Prostate gland (tissue), 2 donors: ENCODE data around the gene GNAI3. TPM values are rescaled to one million over a fixed set of nuclear protein-coding genes. Genes with fewer than 3 reads are reported as not detected.

Source experiments
- DNase-seq: peaks from one replicate; pipeline ENCODE4 v3.0.0-alpha.2; 2019; ENCODE audit warnings: low spot score
- H3K27ac ChIP-seq, 2 donors: fragments of 200-600 bp; sonication (generic); 2 replicates each; pipeline ENCODE4 v1.5.1; 2017 to 2019
- H3K27me3 ChIP-seq: fragments of 200-600 bp; sonication (generic); replicated peaks from 2 replicates; pipeline ENCODE4 v1.5.1; 2019; ENCODE audit not compliant: insufficient read depth
- H3K36me3 ChIP-seq, 2 donors: fragments of 200-600 bp; sonication (generic); 1 replicate in 1 of 2; 2 replicates in 1 of 2; pipeline versions ENCODE4 v1.5.1 to v1.8.1; 2017 to 2019
- H3K4me1 ChIP-seq: fragments of 200-600 bp; sonication (generic); replicated peaks from 2 replicates; pipeline ENCODE4 v1.5.1; 2019
- H3K4me3 ChIP-seq, 2 donors: fragments of 200-600 bp; sonication (generic); 2 replicates each; pipeline ENCODE4 v1.5.1; 2017 to 2019
- H3K9me3 ChIP-seq: fragments of 200-600 bp; sonication (generic); 2 replicates; pipeline ENCODE4 v1.5.1; 2017
- POLR2A ChIP-seq: fragments of 450-650 bp; IDR thresholded peaks from one replicate; pipeline ENCODE4 v1.6.1; 2016; ENCODE audit warnings: antibody characterized with exemption, mild to moderate bottlenecking
- POLR2AphosphoS5 ChIP-seq: sonication (generic); formaldehyde crosslinking; IDR thresholded peaks from one replicate; pipeline ENCODE4 v1.6.1; 2017; ENCODE audit warnings: antibody characterized with exemption
- WGBS: methylation state at CpG from one replicate; pipeline ENCODE4 v1.1.5; 2018; 5-methylcytosine and 5-hydroxymethylcytosine counted together
- intact Hi-C: fragments of 100-400 bp; cut with DNase I; formaldehyde crosslinking; loops from one replicate; pipeline ENCODE4 v1.14.2; 2022
- total RNA-seq, 2 donors: library from RNA; depleted of rRNA; stranded (reverse); fragments of >200 nt; gene quantifications; one replicate each; pipeline ENCODE4 v1.1.0, GENCODE V29; 2016
- TF ChIP-seq, protein P1 (sequence below), 4 experiments: fragments of 200-600 bp in 2 of 4; fragments of 450-650 bp in 2 of 4; sonication (generic) in 2 of 4; IDR thresholded peaks; 1 replicate in 3 of 4; 2 replicates in 1 of 4; pipeline ENCODE4 v1.5.1; 2016 to 2019; ENCODE audit warnings: antibody characterized with exemption in 4 of 4, mild to moderate bottlenecking in 2 of 4, moderate library complexity in 2 of 4

The GNAI3 gene
- total RNA-seq, 2 donors from 2014 or later: 5.1 to 5.4 TPM

DNA sequence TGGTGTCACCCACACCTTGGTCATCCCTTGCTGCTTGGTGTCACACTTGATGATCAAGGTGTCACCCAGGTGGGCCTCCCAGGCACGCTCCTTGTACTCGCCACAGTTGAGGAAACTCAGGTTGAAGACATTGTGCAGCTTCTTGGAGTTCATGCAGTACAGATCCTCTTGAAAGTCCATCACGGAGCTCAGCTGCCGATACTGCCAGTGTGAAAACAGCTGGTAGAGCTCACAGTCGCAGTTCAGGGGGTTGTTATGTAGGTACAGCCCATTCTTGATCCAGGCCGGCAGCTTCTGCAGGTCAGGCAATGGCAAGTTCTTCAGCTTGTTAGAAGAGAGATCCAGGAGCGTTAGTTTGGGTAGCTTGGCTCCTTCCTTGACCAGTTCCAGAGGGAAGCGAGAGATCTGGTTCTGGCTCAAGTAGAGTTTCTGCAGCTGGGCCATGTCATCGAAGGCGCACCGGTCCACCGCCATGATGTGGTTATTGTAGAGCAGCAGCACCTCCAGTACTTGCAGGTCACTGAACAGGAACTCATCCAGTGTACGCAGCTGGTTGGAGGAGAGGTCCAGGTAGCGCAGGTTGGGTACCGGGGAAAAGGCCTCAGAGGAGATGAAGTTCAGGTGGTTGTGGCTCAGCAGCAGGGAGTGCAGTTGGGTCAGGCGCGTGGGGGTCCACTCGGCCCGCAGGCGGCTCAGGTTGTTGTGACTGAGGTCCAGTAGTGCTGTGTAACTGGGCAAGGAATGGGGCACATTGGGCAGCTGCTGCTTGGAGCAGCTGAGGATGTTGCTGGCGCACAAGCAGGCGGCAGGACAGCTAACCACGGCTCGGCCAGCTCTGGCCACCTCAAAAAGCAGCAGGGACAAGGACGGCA lies 40.2 kb upstream of the GNAI3 start:
- Histone ChIP-seq H3K9me3 (no peaks in the 10 kb centered on the region), H3K27me3 (no peaks in the 10 kb centered on the region), H3K27ac (no peak overlapping the region), H3K4me3 (no peak overlapping the region), H3K4me1 (no peaks in the 10 kb centered on the region), H3K36me3 (no peaks in the 10 kb centered on the region)
- DNase-seq: no peak
- intact Hi-C loops: no loop called here
- WGBS: 89% methylated on average over 25 of the region's 25 CpGs
- TF ChIP-seq POLR2AphosphoS5 (no peak), POLR2A (no peak)
- TF ChIP-seq, protein P1, sequence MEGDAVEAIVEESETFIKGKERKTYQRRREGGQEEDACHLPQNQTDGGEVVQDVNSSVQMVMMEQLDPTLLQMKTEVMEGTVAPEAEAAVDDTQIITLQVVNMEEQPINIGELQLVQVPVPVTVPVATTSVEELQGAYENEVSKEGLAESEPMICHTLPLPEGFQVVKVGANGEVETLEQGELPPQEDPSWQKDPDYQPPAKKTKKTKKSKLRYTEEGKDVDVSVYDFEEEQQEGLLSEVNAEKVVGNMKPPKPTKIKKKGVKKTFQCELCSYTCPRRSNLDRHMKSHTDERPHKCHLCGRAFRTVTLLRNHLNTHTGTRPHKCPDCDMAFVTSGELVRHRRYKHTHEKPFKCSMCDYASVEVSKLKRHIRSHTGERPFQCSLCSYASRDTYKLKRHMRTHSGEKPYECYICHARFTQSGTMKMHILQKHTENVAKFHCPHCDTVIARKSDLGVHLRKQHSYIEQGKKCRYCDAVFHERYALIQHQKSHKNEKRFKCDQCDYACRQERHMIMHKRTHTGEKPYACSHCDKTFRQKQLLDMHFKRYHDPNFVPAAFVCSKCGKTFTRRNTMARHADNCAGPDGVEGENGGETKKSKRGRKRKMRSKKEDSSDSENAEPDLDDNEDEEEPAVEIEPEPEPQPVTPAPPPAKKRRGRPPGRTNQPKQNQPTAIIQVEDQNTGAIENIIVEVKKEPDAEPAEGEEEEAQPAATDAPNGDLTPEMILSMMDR (IDR thresholded peaks at IDR 0.05): no peak

DNA sequence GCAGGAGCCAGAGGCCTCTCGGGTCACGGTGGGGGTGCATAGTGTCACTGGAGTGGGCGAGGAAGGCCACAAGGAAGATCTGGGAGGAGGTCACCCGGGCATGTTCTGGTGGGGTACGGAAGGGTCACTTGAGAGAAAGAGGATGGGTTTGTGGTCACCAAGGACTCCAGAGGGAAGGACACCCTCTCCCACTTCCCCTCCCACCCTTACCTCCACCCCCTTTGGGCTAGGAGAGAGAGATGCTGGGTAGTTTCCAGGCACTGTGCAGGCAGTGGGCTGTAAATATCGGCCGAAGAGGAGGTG lies 39.6 kb upstream of the GNAI3 start:
- Histone ChIP-seq H3K9me3 (no peaks in the 10 kb centered on the region), H3K27ac (no peak overlapping the region), H3K4me3 (peak overlapping the region; percentile 73), H3K27me3 (no peaks in the 10 kb centered on the region), H3K4me1 (no peaks in the 10 kb centered on the region), H3K36me3 (no peaks in the 10 kb centered on the region)
- 68% methylated on average over 7 of the region's 7 CpGs for WGBS
- TF ChIP-seq, protein P1 (IDR thresholded peaks at IDR 0.05): no peak
- TF ChIP-seq POLR2A: no peak
- TF ChIP-seq POLR2AphosphoS5: no peak
- intact Hi-C loops: no loop called here
- DNase-seq: no peak

DNA sequence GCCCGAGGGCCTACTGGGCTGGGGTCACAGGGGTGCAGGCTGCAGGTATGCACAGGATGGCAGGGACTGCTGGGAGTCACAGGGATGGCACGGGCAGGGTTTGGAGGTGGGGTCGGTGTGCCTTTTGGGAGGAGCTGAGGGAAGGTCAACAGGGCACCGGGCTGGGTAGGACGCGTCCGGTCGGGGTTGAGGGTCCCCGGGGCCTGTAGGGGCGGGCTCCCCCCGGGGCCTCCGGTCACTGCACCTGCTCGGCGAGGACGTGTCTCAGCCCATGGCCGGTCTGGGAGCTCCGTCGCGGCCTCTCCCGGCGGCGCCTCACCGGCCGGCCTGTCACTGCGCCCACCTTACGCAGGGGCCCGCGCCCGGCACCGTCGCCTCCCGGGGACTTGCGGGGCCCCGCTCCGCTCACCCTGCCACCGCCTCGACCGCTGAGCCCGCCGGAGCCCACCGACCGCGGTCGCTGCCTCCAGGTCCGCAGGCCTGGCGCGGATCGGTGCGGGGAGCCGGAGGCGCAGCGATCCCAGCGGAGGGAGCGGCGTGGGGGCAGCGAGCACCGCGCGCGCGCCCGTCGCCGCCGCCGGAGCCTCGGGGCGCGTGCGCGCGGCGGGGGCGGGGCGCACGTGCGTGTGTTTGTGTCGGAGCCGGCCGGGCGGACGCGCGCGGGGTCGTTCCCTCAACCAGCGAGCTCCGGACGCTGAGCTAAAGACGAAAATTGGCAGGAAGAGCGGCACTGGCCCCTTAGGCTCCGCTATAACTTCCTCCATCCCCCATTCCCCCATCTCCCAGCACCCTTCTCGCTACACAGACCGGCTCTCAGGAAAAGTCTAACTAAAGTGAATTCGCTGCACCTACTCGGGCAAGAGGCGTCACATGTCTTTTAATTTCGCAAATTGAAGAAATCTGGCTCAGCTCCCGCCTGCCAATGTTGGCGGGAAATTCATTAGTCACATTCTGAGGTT lies 39.0 kb upstream of the GNAI3 start, which contains the start of gene AMIGO1:
AMIGO1 (minus strand) TSS at position 552 of the 959 bp plus-strand sequence. CDS start 815 bp downstream, outside the sequence.
- H3K4me1 ChIP-seq: no peaks in the 10 kb centered on the region
- peak; percentile 47 for DNase-seq
- intact Hi-C loops: no loop called here
- no peaks in the 10 kb centered on the region for H3K27me3 ChIP-seq
- H3K36me3 ChIP-seq: no peaks in the 10 kb centered on the region
- H3K27ac ChIP-seq: peak within 1 kb of the TSS; percentile 50 to 51
- H3K9me3 ChIP-seq: no peaks in the 10 kb centered on the region
- peak within 1 kb of the TSS; percentile 73 for H3K4me3 ChIP-seq
- WGBS: 1% methylated on average over 54 of the region's 100 CpGs
- TF ChIP-seq POLR2A (no peak), POLR2AphosphoS5 (no peak)
- TF ChIP-seq, protein P1 (IDR thresholded peaks at IDR 0.05): peak in 1 of 4 experiments; percentile 4

DNA sequence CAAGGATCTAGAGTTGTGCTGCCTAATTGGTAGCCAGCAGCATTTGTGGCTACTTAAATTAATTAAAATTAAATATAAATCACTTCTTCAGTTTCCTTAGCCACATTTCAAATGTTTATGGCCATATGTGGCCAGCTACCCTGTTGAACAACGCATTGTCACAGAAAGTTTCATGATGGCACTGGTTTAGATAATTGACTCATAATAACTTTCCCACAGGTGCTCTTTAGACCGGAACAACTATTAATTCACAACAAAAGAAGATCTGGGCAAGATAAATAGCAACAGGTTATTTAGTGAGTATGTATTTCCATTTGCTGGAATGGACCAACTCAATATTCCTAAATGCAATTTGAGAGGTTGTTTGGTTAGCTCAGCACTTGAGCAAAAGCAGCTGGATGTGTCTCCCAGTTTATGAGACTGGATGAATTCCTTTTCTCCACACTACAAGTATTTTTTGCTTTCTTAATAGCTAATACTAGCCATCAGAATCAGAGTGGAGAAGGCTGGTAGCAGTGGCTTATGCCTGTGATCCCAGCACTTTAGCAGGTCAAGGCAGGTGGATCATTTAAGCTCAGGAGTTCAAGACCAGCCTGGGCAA lies 35.2 kb upstream of the GNAI3 start:
- H3K36me3 ChIP-seq: no peaks in the 10 kb centered on the region
- intact Hi-C loops: no loop called here
- H3K9me3 ChIP-seq: no peaks in the 10 kb centered on the region
- TF ChIP-seq POLR2A: no peak
- TF ChIP-seq POLR2AphosphoS5: no peak
- TF ChIP-seq, protein P1 (IDR thresholded peaks at IDR 0.05): no peak
- 53% methylated on average over 2 of the region's 2 CpGs for WGBS
- DNase-seq: no peak
- no peak overlapping the region for H3K27ac ChIP-seq
- H3K4me3 ChIP-seq: no peak overlapping the region
- H3K27me3 ChIP-seq: no peaks in the 10 kb centered on the region
- H3K4me1 ChIP-seq: no peaks in the 10 kb centered on the region
